Measurements from ENCODE around the gene LRRC3C.
"Not testable (repeated sequence)": the region's sequence is repeated elsewhere in the genome, so short reads cannot be mapped to it uniquely, and the experiment has no call there.

LRRC3C gene

GRCh38 chr17:39927101-39927928, at the start of gene LRRC3C, which contains the start of gene ORMDL3:
Gene LRRC3C, plus strand, starts transcription at chr17:39927732. Its CDS starts 13,792 bp downstream, at chr17:39941524.
Gene ORMDL3, minus strand, starts transcription at chr17:39927601. Its CDS starts 3,398 bp downstream, at chr17:39924203.
- DNase-seq (ENCODE audit: low read depth in 1 of 2, low spot score in 1 of 2): peak; percentile 86 to 88

GRCh38 chr17:39886102-39886501, 41.4 kb upstream of the LRRC3C start:
- DNase-seq (ENCODE audit: low read depth in 1 of 2, low spot score in 1 of 2): not testable (repeated sequence)

- DNase-seq (ENCODE audit: low read depth in 1 of 2, low spot score in 1 of 2): no peak
Observed at GRCh38 chr17:39887078-39887477, 40.5 kb upstream of the LRRC3C start.

GRCh38 chr17:39889200-39889599, 38.3 kb upstream of the LRRC3C start:
- no peak for DNase-seq (ENCODE audit: low read depth in 1 of 2, low spot score in 1 of 2)

GRCh38 chr17:39894681-39895376, 32.7 kb upstream of the LRRC3C start:
- no peak for DNase-seq (ENCODE audit: low read depth in 1 of 2, low spot score in 1 of 2)

GRCh38 chr17:39898088-39898487, 29.4 kb upstream of the LRRC3C start:
- DNase-seq (ENCODE audit: low read depth in 1 of 2, low spot score in 1 of 2): no peak

- no peak for DNase-seq (ENCODE audit: low read depth in 1 of 2, low spot score in 1 of 2)
Observed at GRCh38 chr17:39899215-39899614, 28.3 kb upstream of the LRRC3C start.

GRCh38 chr17:39902027-39902426, 25.5 kb upstream of the LRRC3C start:
- not testable (repeated sequence) for DNase-seq (ENCODE audit: low read depth in 1 of 2, low spot score in 1 of 2)

GRCh38 chr17:39903158-39903884, 24.2 kb upstream of the LRRC3C start:
- DNase-seq (ENCODE audit: low read depth in 1 of 2, low spot score in 1 of 2): no peak

GRCh38 chr17:39904990-39905288, 22.6 kb upstream of the LRRC3C start:
- DNase-seq (ENCODE audit: low read depth in 1 of 2, low spot score in 1 of 2): no peak

- DNase-seq (ENCODE audit: low read depth in 1 of 2, low spot score in 1 of 2): no peak
Observed at GRCh38 chr17:39908789-39909352, 18.7 kb upstream of the LRRC3C start.

- DNase-seq (ENCODE audit: low read depth in 1 of 2, low spot score in 1 of 2): no peak
Observed at GRCh38 chr17:39913989-39914388, 13.5 kb upstream of the LRRC3C start.

GRCh38 chr17:39915559-39915958, 12.0 kb upstream of the LRRC3C start:
- no peak for DNase-seq (ENCODE audit: low read depth in 1 of 2, low spot score in 1 of 2)

GRCh38 chr17:39916918-39917317, 10.6 kb upstream of the LRRC3C start:
- DNase-seq (ENCODE audit: low read depth in 1 of 2, low spot score in 1 of 2): no peak

- no peak for DNase-seq (ENCODE audit: low read depth in 1 of 2, low spot score in 1 of 2)
Observed at GRCh38 chr17:39919087-39919683, 8.3 kb upstream of the LRRC3C start.

- no peak for DNase-seq (ENCODE audit: low read depth in 1 of 2, low spot score in 1 of 2)
Observed at GRCh38 chr17:39920218-39921210, 7.0 kb upstream of the LRRC3C start.

- DNase-seq (ENCODE audit: low read depth in 1 of 2, low spot score in 1 of 2): no peak
Observed at GRCh38 chr17:39921323-39921722, 6.2 kb upstream of the LRRC3C start.

GRCh38 chr17:39922006-39922405, 5.5 kb upstream of the LRRC3C start:
- no peak for DNase-seq (ENCODE audit: low read depth in 1 of 2, low spot score in 1 of 2)

- DNase-seq (ENCODE audit: low read depth in 1 of 2, low spot score in 1 of 2): no peak
Observed at GRCh38 chr17:39923230-39923629, 4.3 kb upstream of the LRRC3C start.

Measured in activated CD4-positive, alpha-beta T cell treated with anti-CD3 and anti-CD28 coated beads, Interleukin-2, amount 50 U/mL, for 24 hours (primary cell).